ENCODE data around the gene RANGAP1.
A peak's percentile ranks its signal among the peaks of the same experiment; 100 is the strongest.
"Not testable (repeated sequence)": the region's sequence is repeated elsewhere in the genome, so short reads cannot be mapped to it uniquely, and the experiment has no call there.

The RANGAP1 gene

GRCh38 chr22:41300661-41301060, 14.7 kb upstream of the RANGAP1 start:
- DNase-seq (ENCODE audit: low spot score) = no peak

GRCh38 chr22:41296826-41297667, 11.1 kb upstream of the RANGAP1 start:
- DNase-seq (ENCODE audit: low spot score) = no peak

GRCh38 chr22:41294816-41295215, 8.8 kb upstream of the RANGAP1 start:
- DNase-seq (ENCODE audit: low spot score) = not testable (repeated sequence)

- no peak for DNase-seq (ENCODE audit: low spot score)
Measured at GRCh38 chr22:41290262-41291221, 4.6 kb upstream of the RANGAP1 start.

GRCh38 chr22:41289671-41290070, 3.7 kb upstream of the RANGAP1 start:
- no peak for DNase-seq (ENCODE audit: low spot score)

- DNase-seq (ENCODE audit: low spot score) = no peak
Measured at GRCh38 chr22:41288245-41288946, 2.4 kb upstream of the RANGAP1 start.

- DNase-seq (ENCODE audit: low spot score) = peak; percentile 75
Measured at GRCh38 chr22:41286639-41287091, 678 bp upstream of the RANGAP1 start.

- DNase-seq (ENCODE audit: low spot score) = no peak
Measured at GRCh38 chr22:41285441-41285819, 557 bp downstream of the RANGAP1 start.

- no peak for DNase-seq (ENCODE audit: low spot score)
Measured at GRCh38 chr22:41284465-41284864, 1.5 kb downstream of the RANGAP1 start.

- no peak for DNase-seq (ENCODE audit: low spot score)
Measured at GRCh38 chr22:41280854-41281253, 5.1 kb downstream of the RANGAP1 start.

- DNase-seq (ENCODE audit: low spot score) = no peak
Measured at GRCh38 chr22:41280065-41280464, 5.9 kb downstream of the RANGAP1 start.

- peak; percentile 93 for DNase-seq (ENCODE audit: low spot score)
Measured at GRCh38 chr22:41274856-41275255, 11.1 kb downstream of the RANGAP1 start.

- DNase-seq (ENCODE audit: low spot score) = no peak
Measured at GRCh38 chr22:41273128-41273527, 12.9 kb downstream of the RANGAP1 start.

GRCh38 chr22:41271787-41272186, 14.2 kb downstream of the RANGAP1 start:
- no peak for DNase-seq (ENCODE audit: low spot score)

- no peak for DNase-seq (ENCODE audit: low spot score)
Measured at GRCh38 chr22:41267958-41268357, 18.0 kb downstream of the RANGAP1 start.

- peak; percentile 93 for DNase-seq (ENCODE audit: low spot score)
Measured at GRCh38 chr22:41264408-41264941, 21.5 kb downstream of the RANGAP1 start.

GRCh38 chr22:41263704-41264103, 22.3 kb downstream of the RANGAP1 start:
- DNase-seq (ENCODE audit: low spot score) = no peak

GRCh38 chr22:41262250-41262765, 23.7 kb downstream of the RANGAP1 start:
- no peak for DNase-seq (ENCODE audit: low spot score)

GRCh38 chr22:41261541-41262249, 24.3 kb downstream of the RANGAP1 start:
- no peak for DNase-seq (ENCODE audit: low spot score)

- DNase-seq (ENCODE audit: low spot score) = no peak
Measured at GRCh38 chr22:41260871-41261270, 25.1 kb downstream of the RANGAP1 start.

GRCh38 chr22:41259756-41260155, 26.2 kb downstream of the RANGAP1 start:
- DNase-seq (ENCODE audit: low spot score) = not testable (repeated sequence)

Data from pons (tissue), 1 donor.